KMS-11 (cell line): ENCODE results near the gene DNM3.

Source experiments
- H2AFZ ChIP-seq: fragments of 200-600 bp; sonication (generic); 2 replicates; pipeline ENCODE4 v1.6.1; 2016; ENCODE audit warnings: antibody characterized with exemption, mixed run types, low read depth
- H3K27ac ChIP-seq: fragments of 200-600 bp; sonication (generic); 2 replicates; pipeline ENCODE4 v1.6.1; 2016; ENCODE audit warnings: mild to moderate bottlenecking, mixed run types
- H3K27me3 ChIP-seq: fragments of 200-600 bp; sonication (generic); 2 replicates; pipeline ENCODE4 v1.6.1; 2017; ENCODE audit warnings: mild to moderate bottlenecking, low read depth, mixed run types, moderate library complexity; ENCODE audit not compliant: insufficient read depth
- H3K36me3 ChIP-seq: fragments of 200-600 bp; sonication (generic); 2 replicates; pipeline ENCODE4 v1.6.1; 2017; ENCODE audit warnings: mild to moderate bottlenecking, mixed run types; ENCODE audit not compliant: insufficient read depth
- H3K4me1 ChIP-seq: fragments of 200-600 bp; sonication (generic); 2 replicates; pipeline ENCODE4 v1.6.1; 2016; ENCODE audit warnings: mild to moderate bottlenecking, low read depth, mixed run types; ENCODE audit not compliant: poor library complexity, severe bottlenecking
- H3K4me2 ChIP-seq: fragments of 200-600 bp; sonication (generic); 2 replicates; pipeline ENCODE4 v1.7.0; 2016; ENCODE audit warnings: mild to moderate bottlenecking, mixed run types
- H3K4me3 ChIP-seq: fragments of 200-600 bp; sonication (generic); IDR thresholded peaks from 2 replicates; pipeline ENCODE4 v1.6.1; 2017; ENCODE audit warnings: low read depth, low read length, mixed read lengths; ENCODE audit not compliant: insufficient read depth
- H3K79me2 ChIP-seq: fragments of 200-600 bp; sonication (generic); 2 replicates; pipeline ENCODE4 v1.6.1; 2016; ENCODE audit warnings: low read depth, mixed run types; ENCODE audit not compliant: insufficient read depth
- H3K9ac ChIP-seq: fragments of 200-600 bp; sonication (generic); 2 replicates; pipeline ENCODE4 v1.6.1; 2016; ENCODE audit warnings: mild to moderate bottlenecking, mixed run types
- H4K20me1 ChIP-seq: fragments of 200-600 bp; sonication (generic); 2 replicates; pipeline ENCODE4 v1.6.1; 2016; ENCODE audit warnings: mild to moderate bottlenecking, mixed run types; ENCODE audit not compliant: insufficient read depth
- CTCF ChIP-seq: fragments of 200-600 bp; sonication (generic); conservative IDR thresholded peaks from 2 replicates; pipeline ENCODE4 v1.6.1; 2017; ENCODE audit warnings: low read depth, mild to moderate bottlenecking, antibody characterized with exemption, low read length, moderate library complexity, mixed read lengths

DNM3 gene

GRCh38 chr1:171809834-171810233, 31.5 kb upstream of the DNM3 start:
- Histone ChIP-seq H4K20me1 (no peaks in the 10 kb centered on the region), H3K79me2 (no peaks in the 10 kb centered on the region), H3K4me2 (no peak overlapping the region), H3K4me3 (no peak overlapping the region), H3K9ac (no peak overlapping the region), H2AFZ (no peak overlapping the region), H3K4me1 (peaks cover 10% of the 10 kb centered on the region), H3K27me3 (no peaks in the 10 kb centered on the region), H3K27ac (no peak overlapping the region), H3K36me3 (no peaks in the 10 kb centered on the region)
- TF ChIP-seq CTCF, result no peak

- Histone ChIP-seq H2AFZ (no peak overlapping the region), H3K27me3 (no peaks in the 10 kb centered on the region), H3K4me1 (peaks cover 5% of the 10 kb centered on the region), H4K20me1 (no peaks in the 10 kb centered on the region), H3K4me3 (no peak overlapping the region), H3K4me2 (no peak overlapping the region), H3K36me3 (no peaks in the 10 kb centered on the region), H3K27ac (no peak overlapping the region), H3K79me2 (no peaks in the 10 kb centered on the region), H3K9ac (no peak overlapping the region)
- no peak for TF ChIP-seq CTCF
Measured at GRCh38 chr1:171811672-171812071, 29.6 kb upstream of the DNM3 start.

- Histone ChIP-seq H3K4me3 (no peak overlapping the region), H3K4me2 (no peak overlapping the region), H3K27me3 (no peaks in the 10 kb centered on the region), H3K79me2 (no peaks in the 10 kb centered on the region), H3K36me3 (no peaks in the 10 kb centered on the region), H2AFZ (no peak overlapping the region), H3K27ac (no peak overlapping the region), H3K9ac (no peak overlapping the region), H4K20me1 (no peaks in the 10 kb centered on the region), H3K4me1 (peaks cover 5% of the 10 kb centered on the region)
- TF ChIP-seq CTCF, result no peak
Measured at GRCh38 chr1:171814692-171815091, 26.6 kb upstream of the DNM3 start.

GRCh38 chr1:171816300-171816901, 24.9 kb upstream of the DNM3 start:
- no peaks in the 10 kb centered on the region for H3K36me3 ChIP-seq
- no peak overlapping the region for H2AFZ ChIP-seq
- no peak overlapping the region for H3K4me3 ChIP-seq
- H3K79me2 ChIP-seq, result no peaks in the 10 kb centered on the region
- no peaks in the 10 kb centered on the region for H3K27me3 ChIP-seq
- no peak overlapping the region for H3K4me2 ChIP-seq
- H3K4me1 ChIP-seq, result peaks cover 5% of the 10 kb centered on the region
- no peak for TF ChIP-seq CTCF
- H3K27ac ChIP-seq, result no peak overlapping the region
- H4K20me1 ChIP-seq, result no peaks in the 10 kb centered on the region
- H3K9ac ChIP-seq, result no peak overlapping the region
